PFSK-1 (cell line): ENCODE data around the gene DLGAP4.

ENCODE experiments used
- FOXP2 ChIP-seq: optimal IDR thresholded peaks from 2 replicates; pipeline ENCODE3; 2011; ENCODE audit warnings: borderline replicate concordance, control low read depth, inconsistent platforms; ENCODE audit not compliant: insufficient read depth; ENCODE audit errors: extremely low read length, extremely low read depth
- POLR2AphosphoS5 ChIP-seq: IDR thresholded peaks from 2 replicates; pipeline ENCODE4 v1.6.1; 2012; ENCODE audit warnings: low read depth, mild to moderate bottlenecking, control low read depth, low read length, moderate library complexity
- REST ChIP-seq, 2 experiments: IDR thresholded peaks; 2 replicates each; pipeline versions ENCODE4 v1.6.1 to v1.8.0; 2011 to 2012; ENCODE audit warnings: low read depth in 2 of 2, low read length in 2 of 2, control low read depth in 1 of 2, inconsistent platforms in 1 of 2, mild to moderate bottlenecking in 1 of 2, moderate library complexity in 1 of 2; ENCODE audit not compliant: insufficient read depth in 1 of 2
- SIN3A ChIP-seq: IDR thresholded peaks from 2 replicates; pipeline ENCODE4 v1.6.1; 2012; ENCODE audit warnings: mild to moderate bottlenecking, low read length, moderate library complexity, borderline replicate concordance; ENCODE audit not compliant: insufficient read depth
- TAF1 ChIP-seq: IDR thresholded peaks from 2 replicates; pipeline ENCODE4 v1.6.1; 2012; ENCODE audit warnings: low read length, control low read depth, borderline replicate concordance; ENCODE audit not compliant: insufficient read depth

The DLGAP4 gene

DNA sequence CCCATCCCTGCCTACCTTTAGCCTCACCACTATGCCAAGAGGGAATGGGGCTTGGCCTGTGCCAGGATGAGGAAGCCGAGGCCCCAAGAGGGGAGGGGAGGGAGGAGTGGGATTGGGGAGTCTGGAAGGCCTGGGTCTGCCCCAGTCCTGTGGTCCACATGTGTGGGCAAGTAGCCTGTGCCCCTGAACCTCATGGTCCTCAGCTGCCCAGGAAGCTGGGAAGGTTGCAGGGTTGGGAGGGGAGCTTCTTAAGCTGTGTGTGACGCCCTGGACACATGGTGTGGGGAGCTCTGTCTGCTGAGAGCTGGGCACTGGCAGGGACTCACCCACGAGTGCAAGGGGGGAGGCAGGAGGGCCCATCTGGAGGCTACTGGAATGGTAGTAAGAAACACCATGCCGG, 31.7 kb downstream of the DLGAP4 start:
- TF ChIP-seq TAF1, result no peak
- no peak for TF ChIP-seq POLR2AphosphoS5
- TF ChIP-seq FOXP2, result no peak
- TF ChIP-seq REST (IDR thresholded peaks at IDR 0.05; ENCODE audit: insufficient read depth in 1 of 2, low read depth in 2 of 2, low read length in 2 of 2), result no peak
- no peak for TF ChIP-seq SIN3A

DNA sequence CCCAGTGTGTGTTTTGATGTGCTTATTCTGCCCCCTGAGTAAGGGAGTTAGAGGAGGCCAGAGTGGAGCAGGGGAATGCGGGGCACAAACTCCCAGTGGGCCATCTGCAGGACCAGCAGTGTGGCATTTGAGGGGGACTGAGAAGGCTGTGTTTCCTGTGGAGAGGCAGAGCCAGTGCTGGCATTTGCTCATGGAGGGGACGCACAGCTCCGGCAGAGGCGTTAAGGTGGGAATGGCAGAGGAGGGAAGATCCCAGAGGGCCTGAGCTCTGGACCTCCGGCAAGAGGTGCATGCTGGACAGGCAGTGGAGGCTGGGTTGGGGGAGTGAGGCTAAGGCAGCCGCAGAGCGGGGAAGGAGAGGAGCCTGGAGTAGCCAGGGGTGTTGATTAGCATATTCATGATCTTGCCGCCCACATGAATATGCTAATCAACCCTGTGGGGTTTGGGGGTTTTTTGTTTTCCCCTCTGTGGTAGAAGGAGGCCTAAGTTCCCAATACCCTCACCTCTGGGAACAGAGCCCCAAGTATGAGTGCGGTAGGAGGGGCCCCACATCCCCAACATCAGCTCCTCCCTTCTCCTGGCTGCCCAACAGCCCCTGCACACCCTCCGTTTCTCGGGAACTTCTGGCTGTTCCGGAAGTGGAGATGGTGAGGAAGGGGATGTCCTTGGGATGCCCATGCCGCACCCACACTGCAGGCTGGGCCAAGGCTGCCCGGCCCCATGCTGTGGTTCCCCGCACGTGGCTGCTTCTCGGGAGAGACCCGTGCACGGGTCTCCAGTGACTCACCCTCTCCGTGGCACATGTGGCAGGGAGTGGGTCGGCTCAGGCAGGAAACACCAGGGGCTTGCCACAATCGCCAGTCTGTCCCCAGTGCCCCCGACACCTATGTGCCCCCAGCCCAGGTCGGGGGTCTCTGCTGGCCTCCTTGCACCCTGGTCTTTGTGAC, 33.8 kb downstream of the DLGAP4 start:
- TF ChIP-seq POLR2AphosphoS5 (no peak), TAF1 (no peak), SIN3A (no peak), FOXP2 (no peak), REST (IDR thresholded peaks at IDR 0.05; ENCODE audit: insufficient read depth in 1 of 2, low read depth in 2 of 2, low read length in 2 of 2) (no peak)

GRCh38 chr20:36340593-36340990, 34.5 kb downstream of the DLGAP4 start:
- TF ChIP-seq REST (IDR thresholded peaks at IDR 0.05; ENCODE audit: insufficient read depth in 1 of 2, low read depth in 2 of 2, low read length in 2 of 2) (no peak), SIN3A (no peak), FOXP2 (no peak), TAF1 (no peak), POLR2AphosphoS5 (no peak)

DNA sequence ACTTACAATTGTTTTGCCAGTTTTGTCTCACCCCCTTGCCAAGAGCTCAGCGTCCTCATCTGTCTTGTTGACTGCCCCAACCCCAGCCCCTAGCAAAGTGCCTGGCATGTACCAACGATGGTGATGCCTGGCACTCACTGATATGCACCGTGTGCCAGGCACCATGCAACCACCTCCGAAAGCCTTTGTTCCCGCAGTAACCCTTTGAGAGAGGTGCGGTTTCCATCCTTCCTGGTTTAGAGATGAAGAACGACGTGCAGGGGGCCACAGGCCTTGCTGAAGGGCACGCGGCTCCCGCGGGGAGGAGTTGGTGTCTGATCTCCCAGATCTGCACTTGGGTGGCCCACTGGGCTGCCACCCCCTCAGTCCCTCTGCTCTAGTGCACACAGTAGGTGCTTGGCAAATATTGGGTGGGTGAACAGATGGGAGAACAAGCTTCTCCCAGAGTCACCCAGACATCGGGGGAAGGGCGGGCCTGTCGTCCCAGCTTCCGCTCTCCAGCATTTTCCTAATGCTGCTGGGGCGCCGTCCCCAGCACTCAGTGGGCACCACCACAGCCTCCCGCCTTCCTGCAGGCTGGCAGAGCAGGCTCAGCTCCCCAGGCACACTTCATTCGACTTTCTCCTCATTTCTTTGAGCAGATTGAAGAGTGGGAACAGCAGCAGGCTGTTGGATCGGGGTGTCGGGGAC, 35.3 kb downstream of the DLGAP4 start:
- TF ChIP-seq REST (IDR thresholded peaks at IDR 0.05; ENCODE audit: insufficient read depth in 1 of 2, low read depth in 2 of 2, low read length in 2 of 2) (no peak), FOXP2 (no peak), POLR2AphosphoS5 (no peak), SIN3A (no peak), TAF1 (no peak)
